Hepatocyte (in vitro differentiated cells): ENCODE measurements around the gene MAPK8IP1. TPM values are rescaled to one million over a fixed set of nuclear protein-coding genes. Genes with fewer than 3 reads are reported as not detected.

Source experiments
- DNase-seq: peaks from one replicate; pipeline ENCODE4 v3.0.0-alpha.2; 2016; ENCODE audit warnings: low spot score
- H2AFZ ChIP-seq: fragments of 200-600 bp; sonication (generic); 2 replicates; pipeline ENCODE4 v1.6.0; 2016; ENCODE audit warnings: antibody characterized with exemption, mild to moderate bottlenecking
- H3K27ac ChIP-seq: fragments of 200-600 bp; sonication (generic); 2 replicates; pipeline ENCODE4 v1.5.1; 2016; ENCODE audit warnings: mild to moderate bottlenecking
- H3K27me3 ChIP-seq: fragments of 200-600 bp; sonication (generic); 2 replicates; pipeline ENCODE4 v1.6.1; 2016
- H3K36me3 ChIP-seq: fragments of 200-600 bp; sonication (generic); replicated peaks from 2 replicates; pipeline ENCODE4 v1.5.1; 2016; ENCODE audit warnings: low read depth; ENCODE audit not compliant: insufficient read depth
- H3K4me1 ChIP-seq: fragments of 200-600 bp; sonication (generic); 2 replicates; pipeline ENCODE4 v1.5.1; 2016; ENCODE audit warnings: mild to moderate bottlenecking, moderate library complexity; ENCODE audit not compliant: insufficient read depth
- H3K4me2 ChIP-seq: fragments of 200-600 bp; sonication (generic); 2 replicates; pipeline ENCODE4 v1.6.0; 2016
- H3K4me3 ChIP-seq: fragments of 200-600 bp; sonication (generic); 2 replicates; pipeline ENCODE4 v1.5.1; 2016; ENCODE audit warnings: mild to moderate bottlenecking
- H3K79me2 ChIP-seq: fragments of 200-600 bp; sonication (generic); 2 replicates; pipeline ENCODE4 v1.6.0; 2017; ENCODE audit warnings: mild to moderate bottlenecking
- H3K9me2 ChIP-seq: fragments of 200-600 bp; sonication (generic); replicated peaks from 2 replicates; pipeline ENCODE4 v1.6.0; 2017; ENCODE audit warnings: mild to moderate bottlenecking; ENCODE audit not compliant: insufficient read depth
- H3K9me3 ChIP-seq: fragments of 200-600 bp; sonication (generic); 2 replicates; pipeline ENCODE4 v1.5.1; 2016; ENCODE audit warnings: low read depth, mild to moderate bottlenecking
- H4K20me1 ChIP-seq: fragments of 200-600 bp; sonication (generic); 2 replicates; pipeline ENCODE4 v1.6.0; 2016; ENCODE audit warnings: mild to moderate bottlenecking; ENCODE audit not compliant: insufficient read depth, poor library complexity, severe bottlenecking
- EZH2 ChIP-seq: fragments of 200-600 bp; sonication (generic); IDR thresholded peaks from 2 replicates; pipeline ENCODE4 v1.6.1; 2016; ENCODE audit warnings: antibody characterized with exemption, mild to moderate bottlenecking, borderline replicate concordance
- EZH2phosphoT487 ChIP-seq: fragments of 200-600 bp; sonication (generic); IDR thresholded peaks from one replicate; pipeline ENCODE4 v1.6.1; 2018; ENCODE audit warnings: antibody characterized with exemption, mild to moderate bottlenecking, low read depth, moderate library complexity; ENCODE audit not compliant: unreplicated experiment, severe bottlenecking
- WGBS: methylation state at CpG from one replicate; pipeline ENCODE4 v1.1.6; 2016; ENCODE audit warnings: low lambda C conversion rate; ENCODE audit errors: missing lambda C conversion rate; 5-methylcytosine and 5-hydroxymethylcytosine counted together
- polyA plus RNA-seq: library from polyadenylated mRNA; unstranded; fragments of >200 nt; fragmentation: Nextera tagmentation; extraction: Ambion mirVana; gene quantifications from 2 replicates; pipeline ENCODE4 v1.2.1, GENCODE V29; 2016
- total RNA-seq: library from RNA; depleted of rRNA; stranded (reverse); fragments of >200 nt; gene quantifications from 2 replicates; pipeline ENCODE4 v1.2.3, GENCODE V29; 2014
- TF ChIP-seq, protein P1 (sequence below): fragments of 200-600 bp; sonication (generic); IDR thresholded peaks from 2 replicates; pipeline ENCODE4 v1.5.1; 2016; ENCODE audit warnings: antibody characterized with exemption, mild to moderate bottlenecking; ENCODE audit not compliant: poor library complexity

Gene MAPK8IP1
- total and polyA plus RNA-seq, 2 experiments from 2014 or later, result 7.2 to 7.6 TPM

GRCh38 chr11:45918331-45918941 lies 33.0 kb downstream of the MAPK8IP1 start:
- Histone ChIP-seq H3K4me3 (peak overlapping the region; percentile 20), H3K79me2 (peaks cover 12% of the 10 kb centered on the region), H3K36me3 (no peaks in the 10 kb centered on the region), H3K27ac (peak overlapping the region; percentile 60), H3K9me3 (no peaks in the 10 kb centered on the region), H3K27me3 (peaks cover 7% of the 10 kb centered on the region), H3K4me1 (peaks cover 12% of the 10 kb centered on the region), H3K9me2 (no peaks in the 10 kb centered on the region), H3K4me2 (peak overlapping the region; percentile 82), H2AFZ (peak overlapping the region; percentile 39), H4K20me1 (no peaks in the 10 kb centered on the region)
- WGBS, result under 1% methylated on average over 38 of the region's 38 CpGs
- peak; percentile 84 for DNase-seq
- TF ChIP-seq EZH2phosphoT487, result no peak
- TF ChIP-seq, protein P1, sequence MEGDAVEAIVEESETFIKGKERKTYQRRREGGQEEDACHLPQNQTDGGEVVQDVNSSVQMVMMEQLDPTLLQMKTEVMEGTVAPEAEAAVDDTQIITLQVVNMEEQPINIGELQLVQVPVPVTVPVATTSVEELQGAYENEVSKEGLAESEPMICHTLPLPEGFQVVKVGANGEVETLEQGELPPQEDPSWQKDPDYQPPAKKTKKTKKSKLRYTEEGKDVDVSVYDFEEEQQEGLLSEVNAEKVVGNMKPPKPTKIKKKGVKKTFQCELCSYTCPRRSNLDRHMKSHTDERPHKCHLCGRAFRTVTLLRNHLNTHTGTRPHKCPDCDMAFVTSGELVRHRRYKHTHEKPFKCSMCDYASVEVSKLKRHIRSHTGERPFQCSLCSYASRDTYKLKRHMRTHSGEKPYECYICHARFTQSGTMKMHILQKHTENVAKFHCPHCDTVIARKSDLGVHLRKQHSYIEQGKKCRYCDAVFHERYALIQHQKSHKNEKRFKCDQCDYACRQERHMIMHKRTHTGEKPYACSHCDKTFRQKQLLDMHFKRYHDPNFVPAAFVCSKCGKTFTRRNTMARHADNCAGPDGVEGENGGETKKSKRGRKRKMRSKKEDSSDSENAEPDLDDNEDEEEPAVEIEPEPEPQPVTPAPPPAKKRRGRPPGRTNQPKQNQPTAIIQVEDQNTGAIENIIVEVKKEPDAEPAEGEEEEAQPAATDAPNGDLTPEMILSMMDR, result no peak
- no peak for TF ChIP-seq EZH2

DNA sequence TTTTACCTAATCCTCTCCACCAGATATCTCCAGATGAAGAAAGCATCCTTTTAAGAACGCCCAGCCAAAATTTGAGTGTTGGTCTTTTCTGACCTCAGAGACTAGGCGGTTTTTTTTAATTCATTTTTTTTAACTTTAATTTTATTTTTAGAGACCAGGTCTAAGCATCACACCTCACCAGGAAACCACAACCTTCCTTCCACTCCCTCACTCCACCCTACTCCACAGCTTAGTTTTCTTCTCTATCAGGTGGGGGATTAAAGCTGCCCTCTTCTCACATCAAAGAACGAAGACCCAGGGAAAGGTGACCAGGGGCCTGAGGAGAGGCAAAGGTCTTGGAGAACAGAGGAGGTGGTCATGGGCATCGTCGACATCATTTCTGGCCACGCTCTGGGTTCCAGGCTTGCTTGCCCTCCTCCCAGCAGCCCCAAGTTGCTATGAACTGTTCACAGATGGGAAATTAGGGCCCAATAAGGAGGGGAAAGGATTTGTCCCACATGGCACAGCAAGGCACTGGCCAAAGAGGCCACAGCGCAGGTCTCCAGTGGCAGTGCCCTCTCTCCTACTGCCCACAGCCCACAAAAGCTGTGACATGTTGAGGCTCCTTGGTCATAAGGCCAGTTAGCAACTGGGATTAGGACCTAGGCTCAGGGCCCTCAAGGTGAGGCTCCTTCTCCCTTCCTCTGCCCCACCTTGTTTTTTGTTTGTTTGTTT lies 33.7 kb downstream of the MAPK8IP1 start:
- H4K20me1 ChIP-seq, result no peaks in the 10 kb centered on the region
- H3K9me3 ChIP-seq, result no peaks in the 10 kb centered on the region
- H3K27ac ChIP-seq, result no peak overlapping the region
- peak overlapping the region; percentile 82 for H3K4me2 ChIP-seq
- no peak for DNase-seq
- WGBS, result 76% methylated on average over 7 of the region's 7 CpGs
- TF ChIP-seq EZH2phosphoT487, result no peak
- TF ChIP-seq, protein P1, result no peak
- no peak for TF ChIP-seq EZH2
- H3K27me3 ChIP-seq, result peaks cover 8% of the 10 kb centered on the region
- H3K4me3 ChIP-seq, result no peak overlapping the region
- H2AFZ ChIP-seq, result peak overlapping the region; percentile 39
- H3K79me2 ChIP-seq, result peaks cover 12% of the 10 kb centered on the region
- H3K4me1 ChIP-seq, result peaks cover 12% of the 10 kb centered on the region
- H3K36me3 ChIP-seq, result no peaks in the 10 kb centered on the region
- no peaks in the 10 kb centered on the region for H3K9me2 ChIP-seq

DNA sequence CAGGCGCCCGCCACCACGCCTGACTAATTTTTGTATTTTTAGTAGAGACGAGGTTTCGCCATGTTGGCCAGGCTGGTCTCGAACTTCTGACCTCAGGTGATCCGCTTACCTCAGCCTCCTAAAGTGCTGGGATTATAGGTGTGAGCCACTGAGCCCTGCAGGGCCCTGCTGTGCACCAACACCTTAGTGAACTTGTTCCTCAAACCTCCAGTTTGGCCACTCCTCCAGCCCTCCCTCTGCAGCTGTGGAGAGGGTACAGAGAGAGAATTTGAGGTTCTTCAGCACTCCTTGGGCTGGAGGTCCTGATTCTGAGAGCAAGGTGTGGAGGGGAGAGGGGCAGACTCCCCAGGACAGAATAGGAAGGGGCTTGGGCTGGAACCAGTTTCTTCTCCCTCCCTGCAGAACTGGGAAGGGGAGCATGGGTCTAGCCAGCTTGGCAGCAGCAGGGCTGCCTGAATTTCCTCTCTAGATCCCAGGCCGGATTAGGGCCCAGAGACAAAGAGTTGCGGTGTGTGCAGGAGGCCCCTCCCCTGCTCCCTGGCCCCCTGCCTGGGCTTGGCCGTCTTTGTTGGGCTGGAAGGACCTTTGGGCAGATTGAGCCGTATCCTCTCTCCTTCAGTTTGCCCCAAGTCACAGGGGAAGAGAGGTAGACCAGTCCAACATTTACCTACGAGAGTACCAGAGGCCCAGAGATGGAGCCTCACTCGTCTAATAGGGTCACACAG lies 34.5 kb downstream of the MAPK8IP1 start:
- Histone ChIP-seq H3K9me2 (no peaks in the 10 kb centered on the region), H3K27me3 (peaks cover 8% of the 10 kb centered on the region), H3K4me1 (peaks cover 12% of the 10 kb centered on the region), H3K27ac (no peak overlapping the region), H3K4me2 (no peak overlapping the region), H3K79me2 (peaks cover 12% of the 10 kb centered on the region), H3K9me3 (no peaks in the 10 kb centered on the region), H3K4me3 (no peak overlapping the region), H3K36me3 (no peaks in the 10 kb centered on the region), H4K20me1 (no peaks in the 10 kb centered on the region), H2AFZ (no peak overlapping the region)
- TF ChIP-seq EZH2phosphoT487, result no peak
- TF ChIP-seq EZH2, result no peak
- TF ChIP-seq, protein P1, result no peak
- no peak for DNase-seq
- 80% methylated on average over 13 of the region's 13 CpGs for WGBS
